Measurements from ENCODE around the gene BCKDK.

Gene BCKDK

DNA sequence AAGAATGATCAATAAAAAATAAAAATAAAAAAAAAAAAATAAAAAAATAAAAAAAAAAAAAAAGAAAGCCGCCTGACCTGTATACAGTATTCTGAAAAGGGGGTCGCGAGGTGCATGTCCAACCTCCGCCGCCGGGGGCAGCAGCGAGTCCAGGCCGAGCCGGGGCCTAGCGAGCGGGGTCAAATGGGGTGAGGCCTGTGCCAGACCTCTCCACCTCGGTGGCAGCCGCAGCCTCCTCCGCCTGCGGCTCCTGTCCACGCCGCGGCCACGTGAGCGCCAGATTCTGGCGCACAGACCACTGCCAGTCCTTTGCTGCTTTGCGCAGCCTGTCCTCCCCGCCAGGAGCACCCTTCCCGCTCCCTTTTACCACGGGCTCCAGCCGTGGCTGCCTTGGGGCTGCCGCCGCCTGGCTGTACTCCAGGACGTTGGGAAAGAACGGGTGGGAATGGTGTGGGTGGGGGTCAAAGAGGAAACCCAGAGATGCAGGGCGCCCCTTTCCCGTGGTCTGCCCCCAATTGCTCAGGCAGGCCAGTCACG lies 2.4 kb upstream of the BCKDK start:
- ChIA-PET CTCF (no interaction called here), POLR2A (no interaction called here)
- DNase-seq (ENCODE audit: extremely low spot score) = peak; percentile 79
- TF ChIP-seq FOXM1 (IDR thresholded peaks at IDR 0.05; ENCODE audit: borderline replicate concordance) (no peak), ZNF384 (IDR thresholded peaks at IDR 0.05) (peak; percentile 84), L3MBTL2 (conservative IDR thresholded peaks at IDR 0.05) (peak; percentile 58)

DNA sequence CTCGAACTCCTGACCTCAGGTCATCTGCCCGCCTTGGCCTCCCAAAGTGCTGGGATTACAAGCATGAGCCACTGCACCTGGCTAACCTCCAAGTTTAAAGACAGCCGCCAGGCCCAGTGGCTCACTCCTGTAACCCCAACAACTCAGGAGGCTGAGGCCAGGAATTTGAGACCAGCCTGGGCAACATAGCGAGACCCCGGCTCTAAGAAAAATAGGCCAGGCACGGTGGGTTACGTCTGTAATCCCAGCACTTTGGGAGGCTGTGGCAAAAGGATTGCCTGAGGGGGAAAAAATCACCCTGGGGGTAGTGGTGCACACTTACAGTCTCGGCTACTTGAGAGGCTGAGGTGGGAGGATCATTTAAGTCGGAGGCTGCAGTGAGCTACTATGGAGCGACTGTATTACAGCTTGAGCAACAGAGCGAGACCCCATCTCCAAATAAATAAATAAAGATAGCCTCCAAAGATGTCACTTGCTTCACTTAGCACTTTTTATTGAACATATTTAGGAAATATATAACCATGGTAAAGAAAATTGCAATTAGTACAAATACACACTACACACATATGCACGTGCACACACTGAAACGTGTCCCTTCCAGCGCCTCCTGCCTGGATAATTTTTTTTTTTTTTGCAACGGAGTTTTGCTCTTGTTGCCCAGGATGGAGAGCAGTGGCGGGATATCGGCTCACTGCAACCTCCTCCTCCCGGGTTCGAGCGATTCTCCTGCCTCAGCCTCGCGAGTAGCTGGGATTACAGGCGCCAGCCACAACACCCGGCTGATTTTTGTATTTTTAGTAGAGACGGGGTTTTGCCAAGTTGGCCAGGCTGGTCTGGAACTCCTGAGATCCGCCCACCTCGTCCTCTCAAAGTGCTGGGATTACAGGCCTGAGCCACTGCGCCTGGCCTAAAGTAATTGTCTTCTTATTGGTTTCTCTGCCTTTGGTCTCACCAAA lies 1.4 kb upstream of the BCKDK start:
- POLR2A ChIA-PET = interaction anchor here (1.0 kb wide), 1 partner anchor 11 kb away, joined by 4 read pairs; the partner anchor contains the start of gene KAT8
- CTCF ChIA-PET = no interaction called here
- no peak for DNase-seq (ENCODE audit: extremely low spot score)
- no peak for TF ChIP-seq LEF1 (IDR thresholded peaks at IDR 0.05; ENCODE audit: borderline replicate concordance)
- TF ChIP-seq L3MBTL2 (conservative IDR thresholded peaks at IDR 0.05) = no peak
- no peak for TF ChIP-seq FOXM1 (IDR thresholded peaks at IDR 0.05; ENCODE audit: borderline replicate concordance)
- no peak for TF ChIP-seq FOXK2 (IDR thresholded peaks at IDR 0.05)
- TF ChIP-seq HDGF (IDR thresholded peaks at IDR 0.05; ENCODE audit: borderline replicate concordance) = no peak
- no peak for TF ChIP-seq ARNT (IDR thresholded peaks at IDR 0.05)
- no peak for TF ChIP-seq SP1 (IDR thresholded peaks at IDR 0.05)
- no peak for TF ChIP-seq ZNF384 (IDR thresholded peaks at IDR 0.05)
- TF ChIP-seq CTBP1 (IDR thresholded peaks at IDR 0.05; ENCODE audit: borderline replicate concordance) = no peak
- no peak for TF ChIP-seq BHLHE40 (IDR thresholded peaks at IDR 0.05; ENCODE audit: borderline replicate concordance)
- no peak for TF ChIP-seq NFRKB (IDR thresholded peaks at IDR 0.05)
- TF ChIP-seq, protein P1, sequence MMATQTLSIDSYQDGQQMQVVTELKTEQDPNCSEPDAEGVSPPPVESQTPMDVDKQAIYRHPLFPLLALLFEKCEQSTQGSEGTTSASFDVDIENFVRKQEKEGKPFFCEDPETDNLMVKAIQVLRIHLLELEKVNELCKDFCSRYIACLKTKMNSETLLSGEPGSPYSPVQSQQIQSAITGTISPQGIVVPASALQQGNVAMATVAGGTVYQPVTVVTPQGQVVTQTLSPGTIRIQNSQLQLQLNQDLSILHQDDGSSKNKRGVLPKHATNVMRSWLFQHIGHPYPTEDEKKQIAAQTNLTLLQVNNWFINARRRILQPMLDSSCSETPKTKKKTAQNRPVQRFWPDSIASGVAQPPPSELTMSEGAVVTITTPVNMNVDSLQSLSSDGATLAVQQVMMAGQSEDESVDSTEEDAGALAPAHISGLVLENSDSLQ (IDR thresholded peaks at IDR 0.05) = no peak
- TF ChIP-seq FOXA1 (IDR thresholded peaks at IDR 0.05) = no peak
- TF ChIP-seq ELF4 (IDR thresholded peaks at IDR 0.05) = no peak
- TF ChIP-seq TARDBP (IDR thresholded peaks at IDR 0.05) = no peak

DNA sequence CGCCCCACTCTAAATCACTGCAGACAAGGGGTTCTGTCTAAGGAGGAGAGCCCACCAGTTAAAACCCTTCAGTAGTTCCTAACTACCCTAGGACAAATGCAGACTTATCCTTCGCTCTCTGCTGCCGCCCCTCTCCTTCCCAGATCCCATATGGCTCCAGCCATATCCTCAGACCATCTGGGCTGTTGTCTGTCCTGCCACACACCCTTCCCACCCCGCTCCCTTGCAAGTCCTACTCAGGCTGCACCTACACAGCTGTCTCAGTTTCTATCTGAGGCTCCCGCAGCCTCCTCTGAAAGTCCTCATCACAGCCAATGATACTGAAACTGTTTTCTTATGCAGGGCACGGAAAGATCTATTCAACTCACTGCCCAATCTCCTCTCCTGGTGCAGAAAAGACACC lies 720 bp upstream of the BCKDK start:
- DNase-seq (ENCODE audit: extremely low spot score) = no peak
- CTCF ChIA-PET = no interaction called here
- TF ChIP-seq FOXA1 (IDR thresholded peaks at IDR 0.05) = no peak
- no peak for TF ChIP-seq ZNF384 (IDR thresholded peaks at IDR 0.05)
- TF ChIP-seq SP1 (IDR thresholded peaks at IDR 0.05) = no peak
- TF ChIP-seq BHLHE40 (IDR thresholded peaks at IDR 0.05; ENCODE audit: borderline replicate concordance) = no peak
- no peak for TF ChIP-seq FOXM1 (IDR thresholded peaks at IDR 0.05; ENCODE audit: borderline replicate concordance)
- no peak for TF ChIP-seq NFRKB (IDR thresholded peaks at IDR 0.05)
- no peak for TF ChIP-seq TARDBP (IDR thresholded peaks at IDR 0.05)
- no peak for TF ChIP-seq ARNT (IDR thresholded peaks at IDR 0.05)
- no peak for TF ChIP-seq FOXK2 (IDR thresholded peaks at IDR 0.05)
- TF ChIP-seq, protein P1 (IDR thresholded peaks at IDR 0.05) = no peak
- no peak for TF ChIP-seq L3MBTL2 (conservative IDR thresholded peaks at IDR 0.05)
- no peak for TF ChIP-seq HDGF (IDR thresholded peaks at IDR 0.05; ENCODE audit: borderline replicate concordance)
- no peak for TF ChIP-seq SUZ12 (IDR thresholded peaks at IDR 0.05)
- TF ChIP-seq LEF1 (IDR thresholded peaks at IDR 0.05; ENCODE audit: borderline replicate concordance) = no peak
- POLR2A ChIA-PET = interaction anchor here (2.0 kb wide), 1 partner anchor 10 kb away, joined by 12 read pairs; the partner anchor contains the start of gene KAT8

DNA sequence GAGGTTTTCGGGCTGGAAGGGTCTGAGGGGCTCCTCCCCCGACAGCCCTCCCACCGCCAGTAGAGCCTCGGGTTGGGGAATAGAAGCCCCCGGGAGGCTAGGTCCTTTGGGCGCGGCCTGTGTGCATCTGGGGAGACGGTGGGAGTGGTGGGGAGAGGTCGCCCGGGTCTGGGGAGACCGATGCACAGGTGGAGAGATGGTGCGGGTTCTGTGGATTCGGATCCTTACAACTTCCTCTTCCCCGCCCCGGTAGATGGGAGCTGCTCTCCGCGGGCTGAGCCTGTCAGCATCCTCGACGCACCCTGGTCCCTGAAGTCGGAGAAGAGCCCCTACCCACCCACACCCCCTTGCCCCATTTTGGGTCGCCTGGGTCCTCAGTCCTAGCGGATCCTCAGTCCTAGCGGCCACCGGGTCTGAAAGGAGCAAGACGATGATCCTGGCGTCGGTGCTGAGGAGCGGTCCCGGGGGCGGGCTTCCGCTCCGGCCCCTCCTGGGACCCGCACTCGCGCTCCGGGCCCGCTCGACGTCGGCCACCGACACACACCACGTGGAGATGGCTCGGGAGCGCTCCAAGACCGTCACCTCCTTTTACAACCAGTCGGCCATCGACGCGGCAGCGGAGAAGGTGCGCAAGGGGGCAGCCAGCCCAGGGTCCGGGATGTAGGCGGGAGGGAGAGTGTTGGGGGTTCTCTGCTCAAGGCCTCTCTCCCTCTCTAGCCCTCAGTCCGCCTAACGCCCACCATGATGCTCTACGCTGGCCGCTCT lies 790 bp downstream of the BCKDK start:
- POLR2A ChIA-PET = interaction anchor here (2.0 kb wide), 1 partner anchor 9 kb away, joined by 12 read pairs; the partner anchor contains the start of gene KAT8
- CTCF ChIA-PET = no interaction called here
- DNase-seq (ENCODE audit: extremely low spot score) = no peak
- no peak for TF ChIP-seq L3MBTL2 (conservative IDR thresholded peaks at IDR 0.05)
- no peak for TF ChIP-seq ARNT (IDR thresholded peaks at IDR 0.05)
- TF ChIP-seq FOXM1 (IDR thresholded peaks at IDR 0.05; ENCODE audit: borderline replicate concordance) = no peak
- no peak for TF ChIP-seq LEF1 (IDR thresholded peaks at IDR 0.05; ENCODE audit: borderline replicate concordance)
- TF ChIP-seq, protein P1 (IDR thresholded peaks at IDR 0.05) = no peak
- TF ChIP-seq HDGF (IDR thresholded peaks at IDR 0.05; ENCODE audit: borderline replicate concordance) = no peak
- no peak for TF ChIP-seq FOXK2 (IDR thresholded peaks at IDR 0.05)
- no peak for TF ChIP-seq TARDBP (IDR thresholded peaks at IDR 0.05)
- no peak for TF ChIP-seq ZNF384 (IDR thresholded peaks at IDR 0.05)
- TF ChIP-seq FOXA1 (IDR thresholded peaks at IDR 0.05) = no peak
- no peak for TF ChIP-seq CTBP1 (IDR thresholded peaks at IDR 0.05; ENCODE audit: borderline replicate concordance)
- no peak for TF ChIP-seq ELF4 (IDR thresholded peaks at IDR 0.05)
- no peak for TF ChIP-seq SP1 (IDR thresholded peaks at IDR 0.05)
- TF ChIP-seq BHLHE40 (IDR thresholded peaks at IDR 0.05; ENCODE audit: borderline replicate concordance) = no peak
- TF ChIP-seq NFRKB (IDR thresholded peaks at IDR 0.05) = no peak
- TF ChIP-seq SUZ12 (IDR thresholded peaks at IDR 0.05) = no peak

DNA sequence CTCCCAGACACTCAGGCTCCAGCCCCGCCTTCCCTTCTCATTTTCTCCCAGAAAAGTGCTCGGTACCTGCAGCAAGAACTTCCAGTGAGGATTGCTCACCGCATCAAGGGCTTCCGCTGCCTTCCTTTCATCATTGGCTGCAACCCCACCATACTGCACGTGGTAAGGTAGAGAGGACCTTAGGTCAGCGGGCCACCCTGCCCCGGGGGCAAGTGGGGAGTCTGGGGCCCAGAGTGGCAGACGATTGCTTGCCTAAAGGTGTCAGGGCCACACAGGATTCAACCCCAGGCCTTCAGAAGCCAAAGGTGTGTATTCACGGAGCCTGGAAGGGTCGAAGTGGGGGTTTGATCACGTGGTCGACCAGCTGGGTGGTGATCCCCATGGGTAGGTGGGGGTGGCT lies 1.4 kb downstream of the BCKDK start:
- no peak for DNase-seq (ENCODE audit: extremely low spot score)
- CTCF ChIA-PET = no interaction called here
- no peak for TF ChIP-seq BHLHE40 (IDR thresholded peaks at IDR 0.05; ENCODE audit: borderline replicate concordance)
- POLR2A ChIA-PET = no interaction called here

Data from HEK293T (cell line).